CD4-positive, alpha-beta T cell treated with Interleukin-17A for 1 hour (primary cell): ENCODE measurements around the gene DAB1.
"Not testable (repeated sequence)": the region's sequence is repeated elsewhere in the genome, so short reads cannot be mapped to it uniquely, and the experiment has no call there.

Source experiments
- DNase-seq: peaks from one replicate; pipeline ENCODE4 v3.0.0-alpha.2; 2020

The DAB1 gene

GRCh38 chr1:57269630-57270225 is 154.1 kb downstream of the DAB1 start:
- no peak for DNase-seq

DNA sequence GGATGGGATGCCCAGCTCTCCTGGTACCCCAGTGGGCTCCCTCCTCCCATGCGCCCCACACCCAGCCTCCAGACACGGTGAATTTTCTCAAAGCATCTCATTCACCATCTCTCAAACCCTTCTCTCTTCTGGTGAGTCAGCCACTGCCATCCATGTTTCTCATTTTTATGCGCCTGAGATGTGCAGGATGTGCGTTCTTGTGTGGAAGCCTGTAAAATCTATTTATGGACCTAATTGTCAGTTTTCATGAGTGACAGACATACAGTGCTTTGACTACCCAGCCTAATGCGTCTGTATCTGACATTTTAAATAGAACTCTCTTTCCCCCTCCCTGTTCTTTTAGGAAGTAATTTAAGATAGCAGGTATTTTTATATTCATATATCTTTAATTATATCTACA is 158.8 kb downstream of the DAB1 start:
- DNase-seq: no peak

DNA sequence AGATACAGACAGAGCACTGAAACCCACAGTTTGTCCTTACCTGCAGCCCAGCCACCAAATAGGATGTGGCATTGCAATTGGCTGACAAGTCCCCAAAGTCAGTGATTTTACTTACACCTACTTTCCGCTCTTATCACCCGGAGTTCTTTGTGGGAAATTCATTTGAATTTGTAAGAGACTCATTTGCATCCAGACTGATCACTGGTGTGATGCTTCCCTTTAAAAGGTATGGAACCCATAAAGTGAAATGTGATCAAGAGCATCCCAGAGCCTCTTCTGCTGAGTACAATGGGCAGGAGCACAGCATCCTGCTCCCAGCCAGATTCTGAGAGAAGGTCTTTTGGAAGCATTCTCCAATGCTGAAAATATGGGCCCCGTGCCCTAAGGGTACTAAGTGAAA is 161.4 kb downstream of the DAB1 start:
- DNase-seq: no peak

GRCh38 chr1:57258557-57259325 is 165.1 kb downstream of the DAB1 start:
- no peak for DNase-seq

DNA sequence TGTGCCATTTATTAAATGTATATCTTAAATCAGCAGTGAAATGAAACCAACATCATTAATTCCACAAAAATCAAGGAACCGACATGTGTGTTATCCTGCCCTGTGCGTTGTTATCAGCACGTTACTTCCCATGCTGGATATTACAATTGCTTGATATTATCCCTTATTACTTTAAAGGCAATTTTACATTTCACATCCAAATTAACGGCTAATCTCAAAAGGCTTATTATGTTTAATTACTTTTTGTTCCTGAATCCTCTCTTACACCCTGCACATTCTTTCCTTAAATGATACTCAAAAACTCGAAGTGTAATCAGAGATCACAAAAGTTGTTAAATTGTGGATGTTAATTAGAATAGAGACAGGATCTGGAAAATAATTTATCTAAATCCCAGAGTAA is 167.9 kb downstream of the DAB1 start:
- DNase-seq: no peak

GRCh38 chr1:57254022-57254421 is 169.8 kb downstream of the DAB1 start:
- no peak for DNase-seq

DNA sequence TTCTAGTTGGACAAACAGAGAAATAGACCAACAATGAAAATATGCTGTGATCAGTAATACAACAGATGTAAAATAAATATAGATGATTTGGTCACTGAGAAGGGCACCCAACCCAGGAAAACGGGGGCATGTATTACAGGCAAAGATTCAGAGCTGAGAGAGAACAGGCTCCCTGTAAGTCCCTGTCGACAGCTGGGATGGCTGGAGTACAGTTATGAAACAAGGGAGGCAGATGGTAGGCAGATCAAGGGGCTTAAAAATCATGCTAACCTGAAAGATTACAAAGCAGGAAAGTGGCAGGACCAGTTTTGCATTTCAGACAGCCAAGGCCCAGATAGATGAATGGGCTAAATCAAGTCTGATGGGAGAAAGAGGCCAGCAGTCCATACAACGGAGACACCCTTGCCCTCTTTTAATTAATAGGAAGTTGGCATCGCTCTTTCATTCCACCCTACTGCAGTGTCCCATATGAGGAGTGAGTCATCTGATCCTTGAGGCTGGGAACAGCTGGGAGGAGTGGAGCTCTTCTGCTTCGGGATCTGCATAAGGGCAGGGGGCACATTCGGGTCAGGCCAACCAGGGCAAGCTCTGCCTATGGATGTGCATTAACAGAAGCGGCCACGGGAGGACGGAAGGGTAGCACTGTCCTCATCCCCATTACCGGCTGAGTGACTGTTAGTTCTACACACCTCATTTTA is 171.1 kb downstream of the DAB1 start:
- no peak for DNase-seq

DNA sequence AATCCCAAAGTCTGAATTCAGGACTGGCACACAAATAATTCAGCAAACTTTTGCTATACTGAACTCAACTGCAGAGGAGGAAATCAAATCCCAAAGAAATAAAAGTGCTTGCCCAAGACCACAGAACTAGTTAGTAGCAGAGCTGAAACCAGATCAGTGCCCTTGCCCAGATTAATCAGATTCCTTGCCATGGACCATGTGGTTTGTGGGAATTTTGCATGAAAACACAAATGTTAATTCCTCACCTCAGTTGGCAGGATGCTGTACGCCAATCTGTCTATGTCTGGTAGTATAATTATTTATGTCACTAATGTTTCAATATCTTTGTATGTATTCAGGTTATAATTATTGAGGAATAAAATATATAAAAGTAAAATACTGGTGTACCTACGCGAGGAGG is 173.8 kb downstream of the DAB1 start:
- no peak for DNase-seq

DNA sequence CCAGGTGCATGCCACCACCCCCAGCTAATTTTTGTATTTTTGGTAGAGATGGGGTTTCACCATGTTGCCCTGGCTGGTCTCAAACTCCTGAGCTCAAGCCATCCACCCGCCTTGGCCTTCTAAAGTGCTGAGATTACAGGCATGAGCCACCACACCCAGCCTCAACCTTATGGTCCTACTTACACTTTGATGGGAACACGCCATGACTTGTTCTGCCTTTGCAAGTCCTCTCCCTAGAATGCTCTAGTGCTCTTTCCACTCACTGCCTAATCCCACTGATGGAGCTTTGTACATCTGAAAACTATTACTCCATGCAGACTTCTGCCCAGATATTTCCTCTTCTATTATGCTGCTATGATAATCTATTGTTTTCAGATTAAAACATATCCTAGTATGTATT is 174.3 kb downstream of the DAB1 start:
- DNase-seq: no peak

DNA sequence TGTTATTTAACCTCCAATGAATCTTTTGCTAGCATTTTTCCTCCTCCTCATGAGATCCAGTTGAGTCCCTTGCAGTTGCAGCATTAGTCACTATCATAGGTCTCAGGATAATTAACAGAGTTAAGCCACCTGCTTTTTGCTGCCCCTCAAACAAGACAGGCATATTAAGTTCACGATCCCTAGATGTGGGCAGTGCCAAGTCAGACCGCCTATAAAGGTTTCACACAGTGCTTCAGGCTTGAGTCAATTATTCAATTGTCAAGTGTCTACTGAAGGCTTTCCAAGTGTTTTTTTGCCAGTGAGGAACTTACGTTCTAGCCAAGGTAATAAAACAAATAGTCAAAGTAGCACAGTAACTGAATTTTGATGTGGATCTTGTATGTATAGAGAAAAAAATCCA is 175.0 kb downstream of the DAB1 start:
- no peak for DNase-seq

GRCh38 chr1:57238233-57238781 is 185.6 kb downstream of the DAB1 start:
- DNase-seq: no peak

DNA sequence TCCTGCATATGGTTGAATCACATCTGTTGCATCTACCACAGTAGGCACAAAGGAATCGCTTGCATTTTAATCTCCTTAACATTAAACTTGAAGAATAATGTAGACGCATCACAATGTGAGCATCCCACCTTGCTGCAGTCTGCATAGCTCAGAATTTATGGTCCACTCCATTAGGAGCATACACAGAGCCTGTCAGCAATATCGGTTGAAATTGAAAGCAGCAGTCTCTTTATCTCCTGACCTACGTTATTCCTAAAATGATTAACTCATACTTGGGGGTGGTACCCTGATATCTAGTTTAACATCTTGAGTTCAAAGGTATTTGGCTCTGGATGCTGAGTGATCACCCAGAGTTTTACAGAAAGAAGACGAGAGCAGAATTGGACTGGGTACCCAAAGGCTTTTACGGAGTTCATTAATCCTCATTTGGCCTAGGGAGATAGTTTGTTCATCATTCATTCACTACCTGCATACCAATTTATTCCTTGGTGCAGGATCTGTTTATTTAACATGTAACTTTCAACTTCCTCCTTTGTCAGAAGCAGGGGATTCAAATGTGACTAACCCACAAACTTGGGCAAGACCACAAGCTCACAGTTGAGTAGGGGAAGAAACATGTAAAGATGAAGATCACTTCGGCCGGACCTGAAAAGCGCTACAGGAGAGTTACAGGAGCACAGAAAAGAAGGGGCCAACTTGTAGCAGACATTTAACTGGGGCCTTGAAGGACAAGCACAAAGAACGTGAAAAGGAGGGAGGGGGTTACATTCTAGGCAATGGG is 187.9 kb downstream of the DAB1 start:
- DNase-seq: no peak

- no peak for DNase-seq
These were observed 189.4 kb downstream of the DAB1 start for GRCh38 chr1:57234459-57234858.

DNA sequence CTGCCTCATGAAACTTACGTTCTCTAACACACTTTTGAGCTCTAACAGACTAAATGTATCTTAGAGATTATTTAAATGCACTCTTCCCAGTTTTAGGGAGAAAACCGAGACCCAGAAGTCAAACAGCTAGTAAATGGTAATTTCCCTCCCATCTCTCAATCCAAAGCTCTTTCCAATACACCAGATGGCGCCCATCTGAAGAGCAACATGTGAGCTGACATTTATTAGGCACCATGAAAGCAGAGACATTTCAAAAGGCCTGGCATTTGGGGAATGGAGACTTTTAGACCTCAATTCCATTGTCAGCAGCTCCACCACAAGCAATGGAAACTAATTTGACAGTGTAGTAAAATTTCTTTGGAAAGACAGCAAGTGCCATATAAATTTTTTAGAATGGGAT is 191.4 kb downstream of the DAB1 start:
- no peak for DNase-seq

GRCh38 chr1:57229998-57230397 is 193.9 kb downstream of the DAB1 start:
- DNase-seq: no peak

DNA sequence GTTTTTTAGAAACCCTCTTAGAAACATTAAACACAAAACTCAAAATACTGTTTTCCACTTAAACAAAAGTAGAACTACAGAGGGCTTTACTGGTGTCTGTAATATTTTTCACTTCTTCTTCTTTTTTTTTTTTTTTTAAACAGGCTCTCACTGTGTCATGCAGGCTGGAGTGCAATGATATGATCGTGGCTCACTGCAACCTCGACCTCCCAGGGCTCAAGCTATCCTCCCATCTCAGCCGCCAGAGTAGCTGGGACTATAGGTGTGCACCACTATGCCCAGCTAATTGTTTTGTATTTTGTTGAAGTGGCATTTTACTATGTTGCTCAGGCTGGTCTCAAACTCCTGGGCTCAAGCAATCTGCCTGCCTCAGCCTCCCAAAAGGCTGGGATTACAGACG is 194.8 kb downstream of the DAB1 start:
- DNase-seq: no peak

DNA sequence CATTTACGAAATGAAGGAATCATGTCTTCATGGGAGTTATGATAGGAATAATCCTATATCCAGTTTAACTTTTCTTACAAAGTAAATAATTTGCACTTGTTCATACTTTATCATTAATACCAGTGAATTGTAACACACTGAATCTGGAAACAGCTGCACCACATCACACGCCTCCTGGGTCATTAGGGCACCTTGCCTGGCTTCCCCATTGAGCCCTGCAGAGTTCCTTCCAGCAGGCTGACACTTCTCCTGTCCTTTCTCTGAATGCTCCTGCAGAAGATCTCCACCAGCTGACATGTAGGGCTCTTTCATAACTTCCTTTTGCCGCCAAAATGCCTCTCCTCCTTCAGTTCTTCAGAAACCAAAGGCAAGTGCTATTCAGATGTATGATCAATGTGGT is 201.1 kb downstream of the DAB1 start:
- DNase-seq: no peak

GRCh38 chr1:57222307-57222706 is 201.6 kb downstream of the DAB1 start:
- DNase-seq: no peak

DNA sequence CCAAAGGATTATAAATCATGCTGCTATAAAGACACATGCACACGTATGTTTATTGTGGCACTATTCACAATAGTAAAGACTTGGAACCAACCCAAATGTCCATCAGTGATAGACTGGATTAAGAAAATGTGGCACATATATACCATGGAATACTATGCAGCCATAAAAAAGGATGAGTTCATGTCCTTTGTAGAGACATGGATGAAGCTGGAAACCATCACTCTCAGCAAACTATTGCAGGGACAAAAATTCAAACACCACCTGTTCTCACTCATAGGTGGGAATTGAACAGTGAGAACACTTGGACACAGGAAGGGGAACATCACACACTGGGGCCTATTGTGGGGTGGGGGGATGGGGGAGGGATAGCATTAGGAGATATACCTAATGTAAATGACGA is 203.0 kb downstream of the DAB1 start:
- not testable (repeated sequence) for DNase-seq

GRCh38 chr1:57218487-57219079 is 205.3 kb downstream of the DAB1 start:
- DNase-seq: no peak

- no peak for DNase-seq
These were observed 206.0 kb downstream of the DAB1 start for GRCh38 chr1:57217905-57218304.

DNA sequence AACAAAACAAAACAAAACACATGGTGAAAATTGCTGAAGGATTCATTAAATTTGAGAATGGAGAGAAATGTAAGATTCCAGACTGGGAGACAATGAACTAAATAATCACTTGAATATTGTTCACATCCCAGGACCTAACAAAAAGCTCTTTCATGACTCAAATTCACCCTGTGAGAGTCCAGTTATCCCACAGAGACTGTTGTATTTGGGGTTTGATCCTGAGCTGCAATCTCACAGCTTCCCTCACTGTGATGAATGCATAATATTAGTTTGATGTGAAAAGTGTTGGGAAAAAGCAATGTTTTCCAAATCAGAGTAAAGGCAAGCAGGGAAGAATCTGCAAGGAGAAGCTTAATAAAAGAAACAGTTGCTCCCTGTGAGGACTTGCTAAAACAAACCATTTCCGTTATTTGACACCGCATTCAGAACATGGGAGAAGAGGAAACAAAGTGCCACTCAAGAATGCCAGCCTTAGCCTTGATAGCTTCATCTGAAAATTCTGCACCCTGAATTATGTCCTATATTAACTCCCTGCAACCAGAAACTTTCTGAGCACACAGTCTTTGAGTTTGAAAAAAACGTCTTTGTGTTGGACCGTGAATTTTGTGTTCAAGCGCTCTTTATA is 208.8 kb downstream of the DAB1 start:
- no peak for DNase-seq
